ENCODE measurements around the gene GRIK1.

- TF ChIP-seq CTCF (IDR thresholded peaks at IDR 0.05; ENCODE audit: low read length) (no peak), EZH2 (IDR thresholded peaks at IDR 0.05; ENCODE audit: borderline replicate concordance, low read length) (no peak)
Measured at GRCh38 chr21:29583424-29583924, 356.3 kb downstream of the GRIK1 start.
